IMR-90 (cell line): ENCODE data around the gene MS4A18. TPM values are rescaled to one million over a fixed set of nuclear protein-coding genes. Genes with fewer than 3 reads are reported as not detected.

ENCODE experiments used
- ATAC-seq: fragments of 200-7000 bp; cut with Tn5 transposase; 2 replicates; pipeline ENCODE4 v1.9.1; 2020; ENCODE audit warnings: low read depth, mild to moderate bottlenecking, moderate library complexity
- BruUV-seq: library from RNA; stranded (reverse); fragments of 400-500 nt; replicated peaks from 2 replicates; lab custom pipeline; 2021; lab: Mats Ljungman, UMichigan
- CTCF ChIA-PET: fragments of 300-600 bp; formaldehyde crosslinking; extraction: SDS; loops from one replicate; lab custom pipeline; 2021; ENCODE audit warnings: antibody characterized with exemption; lab: Yijun Ruan, JAX
- POLR2A ChIA-PET: fragments of 300-600 bp; sonication (Branson Sonifier 250); formaldehyde crosslinking; loops from one replicate; lab custom pipeline; 2022; ENCODE audit warnings: antibody characterized with exemption; ENCODE audit not compliant: unreplicated experiment; lab: Charles Lee
- DNase-seq: peaks from one replicate; pipeline ENCODE4 v3.0.0; 2013
- H2AFZ ChIP-seq: replicated peaks from 2 replicates; pipeline ENCODE3; 2013; ENCODE audit warnings: low read length, mild to moderate bottlenecking; ENCODE audit not compliant: poor library complexity
- H2AK5ac ChIP-seq: 2 replicates; pipeline ENCODE4 v1.6.1; 2013; ENCODE audit warnings: low read depth, low read length, inconsistent platforms
- H2AK9ac ChIP-seq: replicated peaks from 2 replicates; pipeline ENCODE3; 2013; ENCODE audit warnings: mild to moderate bottlenecking, low read depth, low read length, moderate library complexity; ENCODE audit not compliant: poor library complexity
- H2BK120ac ChIP-seq: 2 replicates; pipeline ENCODE4 v1.6.1; 2013; ENCODE audit warnings: low read depth, low read length, inconsistent platforms
- H2BK15ac ChIP-seq: 3 replicates; pipeline ENCODE4 v1.6.1; 2013; ENCODE audit warnings: low read depth, low read length, inconsistent platforms
- H2BK20ac ChIP-seq: 2 replicates; pipeline ENCODE4 v1.6.1; 2013; ENCODE audit warnings: low read depth, mild to moderate bottlenecking, inconsistent platforms, low read length, moderate library complexity
- H2BK5ac ChIP-seq: 2 replicates; pipeline ENCODE4 v1.6.1; 2013; ENCODE audit warnings: mild to moderate bottlenecking, low read depth, low read length, inconsistent platforms; ENCODE audit not compliant: poor library complexity, severe bottlenecking
- H3K14ac ChIP-seq: replicated peaks from 2 replicates; pipeline ENCODE4 v1.6.1; 2013; ENCODE audit warnings: low read depth, low read length, inconsistent platforms
- H3K18ac ChIP-seq: 2 replicates; pipeline ENCODE4 v1.6.1; 2013; ENCODE audit warnings: low read depth, low read length, control low read depth
- H3K23ac ChIP-seq: 2 replicates; pipeline ENCODE4 v1.6.1; 2013; ENCODE audit warnings: low read depth, low read length, inconsistent platforms
- H3K27ac ChIP-seq: 2 replicates; pipeline ENCODE4 v1.5.1; 2013; ENCODE audit warnings: mild to moderate bottlenecking, control low read depth, low read length; ENCODE audit not compliant: insufficient read depth
- H3K27me3 ChIP-seq: 2 replicates; pipeline ENCODE4 v1.6.1; 2013; ENCODE audit warnings: low read length; ENCODE audit not compliant: control insufficient read depth, insufficient read depth
- H3K36me3 ChIP-seq: 2 replicates; pipeline ENCODE4 v1.6.1; 2013; ENCODE audit warnings: low read length, mixed read lengths; ENCODE audit not compliant: control insufficient read depth, insufficient read depth
- H3K4ac ChIP-seq: 2 replicates; pipeline ENCODE4 v1.6.1; 2013; ENCODE audit warnings: low read depth, low read length, inconsistent platforms
- H3K4me1 ChIP-seq: 2 replicates; pipeline ENCODE4 v1.6.1; 2013; ENCODE audit warnings: low read length, mixed read lengths; ENCODE audit not compliant: control insufficient read depth, insufficient read depth
- H3K4me2 ChIP-seq: 2 replicates; pipeline ENCODE4 v1.6.1; 2013; ENCODE audit warnings: low read depth, mild to moderate bottlenecking, control low read depth, low read length, moderate library complexity
- H3K4me3 ChIP-seq: 2 replicates; pipeline ENCODE4 v1.5.1; 2013; ENCODE audit warnings: low read depth, mild to moderate bottlenecking, control low read depth, low read length, moderate library complexity; ENCODE audit not compliant: insufficient read depth
- H3K56ac ChIP-seq: 2 replicates; pipeline ENCODE4 v1.6.1; 2013; ENCODE audit warnings: low read length, inconsistent platforms; ENCODE audit not compliant: insufficient read depth; ENCODE audit errors: extremely low read depth
- H3K79me1 ChIP-seq, 2 experiments: 2 replicates each; pipeline ENCODE4 v1.6.1; 2013; ENCODE audit warnings: low read length in 2 of 2, inconsistent platforms in 1 of 2, low read depth in 1 of 2
- H3K9ac ChIP-seq: 2 replicates; pipeline ENCODE4 v1.6.1; 2013; ENCODE audit warnings: low read depth, low read length, control low read depth
- H3K9me1 ChIP-seq: 2 replicates; pipeline ENCODE4 v1.6.1; 2013; ENCODE audit warnings: low read length, inconsistent platforms; ENCODE audit not compliant: insufficient read depth
- H3K9me3 ChIP-seq: 2 replicates; pipeline ENCODE4 v1.6.1; 2013; ENCODE audit warnings: low read length; ENCODE audit not compliant: control insufficient read depth, insufficient read depth
- H4K20me1 ChIP-seq: 2 replicates; pipeline ENCODE4 v1.6.1; 2013; ENCODE audit warnings: low read length, inconsistent platforms; ENCODE audit not compliant: insufficient read depth
- H4K5ac ChIP-seq: 2 replicates; pipeline ENCODE4 v1.6.1; 2013; ENCODE audit warnings: mild to moderate bottlenecking, low read depth, low read length, control low read depth
- H4K8ac ChIP-seq, 2 experiments: 2 replicates each; pipeline ENCODE4 v1.6.1; 2013; ENCODE audit warnings: low read depth in 2 of 2, low read length in 2 of 2, control low read depth in 1 of 2, inconsistent platforms in 1 of 2
- H4K91ac ChIP-seq: 2 replicates; pipeline ENCODE4 v1.6.1; 2013; ENCODE audit warnings: low read depth, low read length, inconsistent platforms; ENCODE audit not compliant: insufficient read depth
- BHLHE40 ChIP-seq: fragments of 150-350 bp; IDR thresholded peaks from 2 replicates; pipeline ENCODE4 v1.6.1; 2016; ENCODE audit warnings: mild to moderate bottlenecking, low read depth, low read length
- CEBPB ChIP-seq: IDR thresholded peaks from 2 replicates; pipeline ENCODE4 v1.6.1; 2012; ENCODE audit warnings: low read depth, low read length, improper control_type of control experiment
- CHD1 ChIP-seq: IDR thresholded peaks from 2 replicates; pipeline ENCODE4 v1.6.1; 2012; ENCODE audit warnings: low read depth, low read length, improper control_type of control experiment
- ELK1 ChIP-seq: fragments of 150-350 bp; IDR thresholded peaks from 2 replicates; pipeline ENCODE4 v1.6.1; 2016; ENCODE audit warnings: low read depth, mild to moderate bottlenecking, low read length, moderate library complexity, borderline replicate concordance
- MAZ ChIP-seq: IDR thresholded peaks from 2 replicates; pipeline ENCODE4 v1.6.1; 2012; ENCODE audit warnings: low read depth, mild to moderate bottlenecking, low read length, improper control_type of control experiment, moderate library complexity, borderline replicate concordance
- NFE2L2 ChIP-seq: fragments of 150-350 bp; IDR thresholded peaks from 2 replicates; pipeline ENCODE4 v1.6.1; 2016; ENCODE audit warnings: low read depth, mild to moderate bottlenecking, low read length
- RCOR1 ChIP-seq: IDR thresholded peaks from 2 replicates; pipeline ENCODE4 v1.6.1; 2012; ENCODE audit warnings: mild to moderate bottlenecking, low read length, improper control_type of control experiment; ENCODE audit not compliant: insufficient replicate concordance
- RFX5 ChIP-seq: IDR thresholded peaks from 2 replicates; pipeline ENCODE4 v1.8.0; 2012; ENCODE audit warnings: low read depth, mild to moderate bottlenecking, low read length, moderate library complexity
- SMC3 ChIP-seq: fragments of 150-350 bp; IDR thresholded peaks from 2 replicates; pipeline ENCODE4 v1.6.1; 2016; ENCODE audit warnings: low read depth, mild to moderate bottlenecking, antibody characterized with exemption, low read length, moderate library complexity
- dilution Hi-C: fragments of 300-500 bp; cut with HindIII; formaldehyde crosslinking; loops from one replicate; pipeline ENCODE4 v1.14.3; 2018; ENCODE audit warnings: low sequenced_read_pairs; ENCODE audit not compliant: unreplicated experiment
- in situ Hi-C: fragments of 300-500 bp; cut with MboI; formaldehyde crosslinking; loops from 3 replicates; pipeline ENCODE4 v1.14.3; 2019; ENCODE audit warnings: low sequenced_read_pairs, inconsistent platforms, mixed read lengths
- intact Hi-C: fragments of 100-400 bp; cut with micrococcal nuclease; formaldehyde crosslinking; loops from 2 replicates; pipeline ENCODE4 v1.10.0; 2022
- polyA plus RNA-seq, 3 experiments: library from polyadenylated mRNA; depleted of rRNA; stranded (reverse); fragments of >200 nt; gene quantifications; 2 replicates each; pipeline ENCODE4 v1.2.3, GENCODE V29; 2012; ENCODE audit warnings: low replicate concordance in 1 of 3
- total RNA-seq: library from RNA; depleted of rRNA; stranded (reverse); fragments of >200 nt; gene quantifications from 2 replicates; pipeline ENCODE4 v1.2.3, GENCODE V29; 2012

The MS4A18 gene
- total and polyA plus RNA-seq, 2 of the 4 experiments (the other 2 are of a cell fraction): not detected

- Histone ChIP-seq H4K91ac (no peak overlapping the region), H2AFZ (no peak overlapping the region), H2BK15ac (no peak overlapping the region), H3K56ac (no peak overlapping the region), H3K23ac (no peak overlapping the region), H2BK120ac (no peak overlapping the region), H3K27ac (no peak overlapping the region), H3K79me1 (no peaks in the 10 kb centered on the region), H4K20me1 (no peaks in the 10 kb centered on the region), H3K36me3 (no peaks in the 10 kb centered on the region), H4K5ac (no peak overlapping the region), H3K27me3 (no peaks in the 10 kb centered on the region), H3K9me1 (no peaks in the 10 kb centered on the region), H2AK9ac (no peak overlapping the region), H2BK20ac (no peak overlapping the region), H3K4me2 (no peak overlapping the region), H3K4me1 (no peaks in the 10 kb centered on the region), H2AK5ac (no peak overlapping the region), H3K4ac (no peak overlapping the region), H4K8ac (no peak overlapping the region), H3K9me3 (peaks cover 6% of the 10 kb centered on the region), H3K9ac (no peak overlapping the region), H3K4me3 (no peak overlapping the region), H3K14ac (no peak overlapping the region), H2BK5ac (no peak overlapping the region), H3K18ac (no peak overlapping the region)
- ChIA-PET CTCF (no interaction called here), POLR2A (no interaction called here)
- no peak for ATAC-seq
- in situ Hi-C loops (no loop called here), intact Hi-C loops (no loop called here), dilution Hi-C loops (no loop called here)
- BruUV-seq: no TSS peak
- no peak for TF ChIP-seq NFE2L2
- TF ChIP-seq CEBPB: no peak
- no peak for TF ChIP-seq RFX5
- TF ChIP-seq CHD1: no peak
- TF ChIP-seq ELK1: no peak
- TF ChIP-seq MAZ: no peak
- no peak for TF ChIP-seq BHLHE40
- no peak for TF ChIP-seq RCOR1
- no peak for TF ChIP-seq SMC3
- DNase-seq: no peak
Observed at GRCh38 chr11:60679879-60680278, 44.6 kb upstream of the MS4A18 start.
